ENCODE data around the gene CAPN5.

CAPN5 gene

GRCh38 chr11:77065878-77066228, 918 bp upstream of the CAPN5 start:
- no peak for DNase-seq (ENCODE audit: low spot score)

- no peak for DNase-seq (ENCODE audit: low spot score)
Measured at GRCh38 chr11:77067861-77068443, 1.2 kb downstream of the CAPN5 start.

GRCh38 chr11:77068457-77069335, 1.9 kb downstream of the CAPN5 start:
- DNase-seq (ENCODE audit: low spot score), result no peak

- no peak for DNase-seq (ENCODE audit: low spot score)
Measured at GRCh38 chr11:77069336-77069968, 2.7 kb downstream of the CAPN5 start.

GRCh38 chr11:77069969-77070582, 3.3 kb downstream of the CAPN5 start:
- DNase-seq (ENCODE audit: low spot score), result no peak

GRCh38 chr11:77071077-77071476, 4.3 kb downstream of the CAPN5 start:
- no peak for DNase-seq (ENCODE audit: low spot score)

GRCh38 chr11:77071671-77072605, 5.2 kb downstream of the CAPN5 start:
- DNase-seq (ENCODE audit: low spot score), result no peak

GRCh38 chr11:77072851-77073327, 6.1 kb downstream of the CAPN5 start:
- no peak for DNase-seq (ENCODE audit: low spot score)

GRCh38 chr11:77073328-77074001, 6.7 kb downstream of the CAPN5 start:
- DNase-seq (ENCODE audit: low spot score), result no peak

- DNase-seq (ENCODE audit: low spot score), result no peak
Measured at GRCh38 chr11:77074205-77074604, 7.4 kb downstream of the CAPN5 start.

GRCh38 chr11:77074626-77075221, 8.0 kb downstream of the CAPN5 start:
- DNase-seq (ENCODE audit: low spot score), result no peak

- DNase-seq (ENCODE audit: low spot score), result no peak
Measured at GRCh38 chr11:77075425-77075905, 8.7 kb downstream of the CAPN5 start.

GRCh38 chr11:77079666-77080065, 12.9 kb downstream of the CAPN5 start:
- no peak for DNase-seq (ENCODE audit: low spot score)

- DNase-seq (ENCODE audit: low spot score), result no peak
Measured at GRCh38 chr11:77080643-77081210, 14.0 kb downstream of the CAPN5 start.

- DNase-seq (ENCODE audit: low spot score), result no peak
Measured at GRCh38 chr11:77081381-77081851, 14.6 kb downstream of the CAPN5 start.

GRCh38 chr11:77081976-77082836, 15.4 kb downstream of the CAPN5 start:
- no peak for DNase-seq (ENCODE audit: low spot score)

- DNase-seq (ENCODE audit: low spot score), result no peak
Measured at GRCh38 chr11:77082838-77083565, 16.2 kb downstream of the CAPN5 start.

All from cerebellar cortex (tissue), 1 donor.